Mononuclear cell (primary cell): ENCODE measurements around the gene ETNPPL. TPM values are rescaled to one million over a fixed set of nuclear protein-coding genes. Genes with fewer than 3 reads are reported as not detected.
A peak's percentile ranks its signal among the peaks of the same experiment; 100 is the strongest.

Source experiments
- H3K27me3 ChIP-seq: 2 replicates; pipeline ENCODE4 v1.6.0; 2011; ENCODE audit warnings: low read length, control low read depth; ENCODE audit not compliant: insufficient read depth
- H3K4me1 ChIP-seq: 2 replicates; pipeline ENCODE4 v1.5.1; 2011; ENCODE audit warnings: mild to moderate bottlenecking, low read length, control low read depth; ENCODE audit not compliant: insufficient read depth
- H3K4me3 ChIP-seq: 2 replicates; pipeline ENCODE4 v1.5.1; 2011; ENCODE audit warnings: mild to moderate bottlenecking, low read length, moderate library complexity
- H3K9me3 ChIP-seq: 2 replicates; pipeline ENCODE4 v1.5.1; 2011; ENCODE audit warnings: low read depth, mild to moderate bottlenecking, control low read depth, low read length
- total RNA-seq: library from RNA; depleted of rRNA; stranded (reverse); fragments of >200 nt; gene quantifications from one replicate; pipeline ENCODE4 v1.2.3, GENCODE V29; 2012

The ETNPPL gene
- total RNA-seq = not detected

- Histone ChIP-seq H3K9me3 (no peaks in the 10 kb centered on the region), H3K4me3 (peak within 1 kb of the TSS; percentile 18), H3K4me1 (peaks cover 10% of the 10 kb centered on the region), H3K27me3 (peaks cover 48% of the 10 kb centered on the region)
Measured at GRCh38 chr4:108762559-108763225, at the start of gene ETNPPL. TSS of gene ETNPPL (minus strand) at chr4:108763053. CDS start at chr4:108762898, 155 bp downstream.

- Histone ChIP-seq H3K27me3 (peaks cover 11% of the 10 kb centered on the region), H3K4me1 (no peaks in the 10 kb centered on the region), H3K4me3 (no peak overlapping the region), H3K9me3 (no peaks in the 10 kb centered on the region)
Measured at GRCh38 chr4:108811486-108811885, 48.6 kb upstream of the ETNPPL start.

DNA sequence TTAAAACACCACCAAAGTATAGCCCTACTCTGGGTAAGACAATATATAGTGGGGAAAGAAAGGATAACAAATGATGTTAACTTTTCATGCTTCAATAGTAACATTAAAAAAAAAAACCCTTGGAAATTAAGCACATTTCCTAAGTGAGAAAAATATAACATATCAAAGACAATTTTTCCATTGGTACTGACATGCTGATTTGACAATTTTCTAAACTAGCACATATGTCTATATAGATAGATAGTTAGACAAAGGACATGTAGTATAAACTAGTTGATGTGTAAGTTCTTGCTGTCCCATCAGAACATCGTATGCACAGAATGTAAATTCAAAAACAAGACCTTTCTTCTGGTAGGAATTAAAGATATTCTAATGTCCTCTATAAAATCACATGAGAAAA, 47.2 kb upstream of the ETNPPL start:
- H3K4me3 ChIP-seq = no peak overlapping the region
- no peaks in the 10 kb centered on the region for H3K9me3 ChIP-seq
- no peaks in the 10 kb centered on the region for H3K4me1 ChIP-seq
- peaks cover 5% of the 10 kb centered on the region for H3K27me3 ChIP-seq

DNA sequence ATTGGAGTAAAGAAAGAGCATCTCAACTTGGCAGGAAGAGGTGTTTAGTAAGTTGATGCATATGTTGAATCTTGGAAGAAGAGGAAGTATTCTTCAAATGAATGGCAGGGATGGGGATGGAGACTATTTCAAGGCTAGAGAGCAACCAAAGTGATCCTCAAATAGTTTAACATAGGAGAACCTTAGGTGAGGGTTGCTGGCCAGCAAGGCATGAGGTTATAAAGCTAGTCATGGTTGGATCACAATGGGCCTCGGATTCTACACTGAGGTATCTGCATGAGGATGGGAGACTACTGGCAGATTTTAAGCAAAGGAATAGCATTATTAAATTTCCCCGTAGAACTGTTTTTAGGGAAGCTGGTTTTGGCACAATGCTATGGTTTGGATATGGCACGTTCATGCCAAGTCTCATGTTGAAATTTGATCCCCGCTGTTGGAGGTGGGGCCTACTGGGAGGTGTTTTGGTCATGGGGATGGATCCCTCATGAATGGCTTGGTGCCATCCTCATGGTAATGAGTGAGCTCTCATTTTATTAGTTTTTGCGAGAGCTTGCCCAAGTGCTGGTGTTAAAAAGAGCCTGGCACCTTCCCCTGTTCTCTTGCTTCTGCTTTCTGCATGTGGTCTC, 41.9 kb upstream of the ETNPPL start:
- Histone ChIP-seq H3K9me3 (no peaks in the 10 kb centered on the region), H3K27me3 (no peaks in the 10 kb centered on the region), H3K4me3 (no peak overlapping the region), H3K4me1 (no peaks in the 10 kb centered on the region)

DNA sequence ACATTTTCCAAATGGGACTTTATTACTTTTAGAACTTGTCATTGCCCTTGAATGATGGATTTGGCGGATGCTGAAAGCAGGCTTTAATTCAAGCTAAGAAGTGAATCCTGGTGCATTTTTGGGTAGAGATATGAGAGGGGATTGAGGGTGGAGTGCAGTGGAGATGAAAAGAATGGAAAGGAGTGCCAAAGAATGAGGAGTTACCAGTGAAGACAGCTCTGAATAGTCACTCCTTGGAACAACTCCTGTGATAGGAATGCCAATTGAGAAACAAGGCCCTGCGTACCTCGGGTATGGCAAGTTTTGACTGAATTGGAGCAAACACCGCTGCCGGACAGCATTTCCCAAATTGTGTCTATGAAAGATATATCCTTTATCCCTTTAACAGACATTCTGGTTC, 36.5 kb upstream of the ETNPPL start:
- H3K27me3 ChIP-seq = no peaks in the 10 kb centered on the region
- no peaks in the 10 kb centered on the region for H3K4me1 ChIP-seq
- H3K4me3 ChIP-seq = no peak overlapping the region
- no peaks in the 10 kb centered on the region for H3K9me3 ChIP-seq

DNA sequence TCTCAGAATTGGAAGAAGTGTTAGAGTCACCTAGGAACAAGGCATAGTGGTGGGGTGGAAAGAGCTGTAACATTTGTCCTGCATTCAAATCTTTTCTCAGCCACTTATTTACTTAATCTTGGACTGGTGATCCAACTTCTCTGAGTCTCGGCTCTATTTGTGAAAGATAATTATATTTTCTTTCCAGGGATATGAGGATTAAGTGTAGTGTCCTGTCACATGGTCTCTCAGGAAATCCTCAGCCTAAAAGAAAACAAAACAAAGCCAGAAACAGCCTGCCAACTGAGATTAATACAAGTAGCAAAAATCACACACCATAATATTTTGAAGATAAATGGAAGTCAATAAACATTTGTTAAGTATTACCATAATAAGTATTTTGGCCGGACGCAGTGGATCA, 33.3 kb upstream of the ETNPPL start:
- Histone ChIP-seq H3K4me1 (no peaks in the 10 kb centered on the region), H3K9me3 (no peaks in the 10 kb centered on the region), H3K27me3 (no peaks in the 10 kb centered on the region), H3K4me3 (no peak overlapping the region)

DNA sequence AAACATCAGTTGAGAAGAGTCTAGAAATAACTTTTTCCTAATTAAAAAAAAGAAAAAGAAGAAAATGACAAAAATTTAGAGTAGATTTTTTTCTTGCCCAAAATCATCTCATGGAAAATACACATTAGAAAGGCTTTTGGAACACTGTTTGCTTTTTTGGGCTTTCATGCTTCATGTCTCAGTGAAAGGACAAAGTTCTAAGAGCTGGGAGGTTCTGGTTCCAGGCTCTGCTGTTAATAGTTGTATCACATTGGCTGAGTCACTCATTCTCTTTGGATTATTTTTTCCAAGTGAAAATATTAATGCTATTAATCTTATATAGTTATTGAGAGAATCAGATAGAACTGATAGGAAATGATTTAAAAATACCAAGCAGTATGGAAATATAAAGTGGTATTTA, 32.9 kb upstream of the ETNPPL start:
- Histone ChIP-seq H3K9me3 (no peaks in the 10 kb centered on the region), H3K4me3 (no peak overlapping the region), H3K4me1 (no peaks in the 10 kb centered on the region), H3K27me3 (no peaks in the 10 kb centered on the region)

- H3K4me3 ChIP-seq = no peak overlapping the region
- no peaks in the 10 kb centered on the region for H3K4me1 ChIP-seq
- no peaks in the 10 kb centered on the region for H3K9me3 ChIP-seq
- no peaks in the 10 kb centered on the region for H3K27me3 ChIP-seq
Measured at GRCh38 chr4:108794136-108794535, 31.3 kb upstream of the ETNPPL start.

GRCh38 chr4:108793415-108793814, 30.6 kb upstream of the ETNPPL start:
- no peak overlapping the region for H3K4me3 ChIP-seq
- no peaks in the 10 kb centered on the region for H3K4me1 ChIP-seq
- no peaks in the 10 kb centered on the region for H3K9me3 ChIP-seq
- no peaks in the 10 kb centered on the region for H3K27me3 ChIP-seq

GRCh38 chr4:108788731-108789130, 25.9 kb upstream of the ETNPPL start:
- Histone ChIP-seq H3K4me3 (no peak overlapping the region), H3K9me3 (no peaks in the 10 kb centered on the region), H3K4me1 (no peaks in the 10 kb centered on the region), H3K27me3 (no peaks in the 10 kb centered on the region)

DNA sequence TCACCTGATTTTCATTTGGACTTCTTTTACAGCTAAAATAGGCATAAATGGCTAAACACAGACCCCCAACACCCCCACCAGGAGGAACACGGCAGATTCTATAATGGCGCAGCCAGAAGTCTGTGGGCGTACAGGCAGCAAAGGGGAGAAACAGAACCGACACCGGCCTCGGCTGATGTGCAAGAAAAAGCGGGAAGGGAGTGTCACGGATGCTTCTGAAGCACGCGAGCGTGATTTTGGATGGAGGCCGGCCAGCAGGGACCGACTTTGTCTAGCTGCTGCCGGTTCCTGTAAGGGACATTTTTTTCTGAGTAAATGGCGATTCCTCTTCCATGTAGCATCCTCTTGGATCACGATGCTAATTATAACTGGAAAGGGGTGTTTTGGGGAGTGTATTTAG, 24.9 kb upstream of the ETNPPL start:
- no peaks in the 10 kb centered on the region for H3K9me3 ChIP-seq
- no peak overlapping the region for H3K4me3 ChIP-seq
- no peaks in the 10 kb centered on the region for H3K27me3 ChIP-seq
- no peaks in the 10 kb centered on the region for H3K4me1 ChIP-seq

GRCh38 chr4:108787106-108787505, 24.3 kb upstream of the ETNPPL start:
- Histone ChIP-seq H3K9me3 (no peaks in the 10 kb centered on the region), H3K4me3 (no peak overlapping the region), H3K4me1 (no peaks in the 10 kb centered on the region)

GRCh38 chr4:108786351-108786750, 23.5 kb upstream of the ETNPPL start:
- no peaks in the 10 kb centered on the region for H3K9me3 ChIP-seq
- H3K4me1 ChIP-seq = no peaks in the 10 kb centered on the region
- no peaks in the 10 kb centered on the region for H3K27me3 ChIP-seq
- no peak overlapping the region for H3K4me3 ChIP-seq

More at GRCh38 chr4:108787106-108787505, 24.3 kb upstream of the ETNPPL start:
- H3K27me3 ChIP-seq = no peaks in the 10 kb centered on the region

DNA sequence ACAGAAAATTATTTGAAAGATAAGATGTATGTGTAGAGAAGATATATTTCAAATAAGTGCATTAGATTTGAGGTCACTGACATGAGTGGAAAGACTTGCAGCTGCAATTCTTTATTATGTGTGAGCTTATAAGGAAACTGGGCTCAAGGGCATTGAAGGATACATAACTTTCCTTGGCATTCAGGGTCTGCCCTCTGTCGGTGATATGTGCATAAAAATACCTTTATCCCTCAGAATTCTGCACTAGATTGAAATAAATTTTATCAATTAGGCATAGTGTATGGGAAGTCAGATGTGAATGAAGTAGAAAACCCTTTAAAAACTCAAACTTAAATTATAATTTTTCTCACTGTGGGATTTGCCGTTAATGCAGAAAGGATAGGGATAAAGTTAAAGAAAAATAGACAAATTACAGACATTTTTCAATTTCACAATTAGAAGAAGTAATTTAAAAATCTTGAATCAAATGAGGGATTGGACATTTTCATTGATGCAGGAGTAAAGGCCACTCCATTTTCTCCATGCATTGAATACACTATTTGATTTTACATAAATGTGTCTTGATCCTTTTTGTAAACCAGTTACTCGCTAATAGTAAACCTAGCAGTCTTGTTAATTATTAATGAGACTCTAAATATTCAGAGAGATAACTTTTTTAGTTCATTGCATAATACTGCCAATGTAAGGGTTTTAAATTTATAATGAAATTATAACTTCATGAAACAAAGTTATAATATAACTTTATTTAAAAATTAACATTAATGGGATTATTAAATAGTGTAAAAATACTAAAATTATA, 21.0 kb upstream of the ETNPPL start:
- H3K9me3 ChIP-seq = no peaks in the 10 kb centered on the region
- H3K4me1 ChIP-seq = no peaks in the 10 kb centered on the region
- no peak overlapping the region for H3K4me3 ChIP-seq
- no peaks in the 10 kb centered on the region for H3K27me3 ChIP-seq

DNA sequence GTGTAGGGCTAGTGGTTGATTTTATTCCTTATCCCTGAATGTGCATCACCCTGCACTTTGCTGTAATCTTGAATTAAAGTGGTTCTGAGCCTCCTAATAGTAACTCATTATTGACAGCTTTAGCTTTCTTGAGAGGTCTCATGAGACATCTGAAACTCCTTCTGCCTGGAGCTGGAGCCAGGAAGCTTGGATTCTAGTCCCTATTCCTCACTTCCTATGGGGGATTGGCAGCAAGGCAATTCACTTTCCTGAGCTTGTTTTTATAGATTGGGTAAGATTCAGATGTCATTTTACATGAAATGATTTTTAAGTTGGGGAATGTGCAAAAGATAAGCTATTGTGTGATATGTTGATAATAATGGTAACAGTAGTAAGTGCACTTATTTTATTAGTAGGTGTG, 17.1 kb upstream of the ETNPPL start:
- H3K4me3 ChIP-seq = no peak overlapping the region
- no peaks in the 10 kb centered on the region for H3K4me1 ChIP-seq
- no peaks in the 10 kb centered on the region for H3K9me3 ChIP-seq
- H3K27me3 ChIP-seq = no peaks in the 10 kb centered on the region
